ENCODE results near the gene PIM3.

- TF ChIP-seq, protein P1, sequence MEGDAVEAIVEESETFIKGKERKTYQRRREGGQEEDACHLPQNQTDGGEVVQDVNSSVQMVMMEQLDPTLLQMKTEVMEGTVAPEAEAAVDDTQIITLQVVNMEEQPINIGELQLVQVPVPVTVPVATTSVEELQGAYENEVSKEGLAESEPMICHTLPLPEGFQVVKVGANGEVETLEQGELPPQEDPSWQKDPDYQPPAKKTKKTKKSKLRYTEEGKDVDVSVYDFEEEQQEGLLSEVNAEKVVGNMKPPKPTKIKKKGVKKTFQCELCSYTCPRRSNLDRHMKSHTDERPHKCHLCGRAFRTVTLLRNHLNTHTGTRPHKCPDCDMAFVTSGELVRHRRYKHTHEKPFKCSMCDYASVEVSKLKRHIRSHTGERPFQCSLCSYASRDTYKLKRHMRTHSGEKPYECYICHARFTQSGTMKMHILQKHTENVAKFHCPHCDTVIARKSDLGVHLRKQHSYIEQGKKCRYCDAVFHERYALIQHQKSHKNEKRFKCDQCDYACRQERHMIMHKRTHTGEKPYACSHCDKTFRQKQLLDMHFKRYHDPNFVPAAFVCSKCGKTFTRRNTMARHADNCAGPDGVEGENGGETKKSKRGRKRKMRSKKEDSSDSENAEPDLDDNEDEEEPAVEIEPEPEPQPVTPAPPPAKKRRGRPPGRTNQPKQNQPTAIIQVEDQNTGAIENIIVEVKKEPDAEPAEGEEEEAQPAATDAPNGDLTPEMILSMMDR (conservative IDR thresholded peaks at IDR 0.05), result no peak
- TF ChIP-seq EZH2 (IDR thresholded peaks at IDR 0.05; ENCODE audit: low read depth), result no peak
Observed at GRCh38 chr22:49986325-49986724, 25.8 kb downstream of the PIM3 start.

Data from PC-9 (cell line).